K562 (cell line): ENCODE data around the gene OR2B2. TPM values are rescaled to one million over a fixed set of nuclear protein-coding genes. Genes with fewer than 3 reads are reported as not detected.

Experiments used
- ATAC-seq: fragments of 200-7000 bp; cut with Tn5 transposase; 3 replicates; pipeline ENCODE4 v1.9.1; 2020; ENCODE audit warnings: moderate library complexity
- BruUV-seq: library from RNA; stranded (reverse); fragments of 400-500 nt; replicated peaks from 2 replicates; lab custom pipeline; 2021; lab: Mats Ljungman, UMichigan
- CTCF ChIA-PET: fragments of 300-600 bp; formaldehyde crosslinking; extraction: SDS; loops from one replicate; lab custom pipeline; 2021; ENCODE audit warnings: low intra/inter-chr PET ratio; lab: Yijun Ruan, JAX
- POLR2A ChIA-PET: fragments of 300-600, 350-650 bp; sonication (Branson Sonifier 250); formaldehyde crosslinking; extraction: SDS; loops from one replicate; lab custom pipeline; 2021; ENCODE audit warnings: antibody characterized with exemption, inconsistent platforms; lab: Yijun Ruan, JAX
- DNase-seq, 4 experiments: peaks; one replicate each; pipeline versions ENCODE4 v3.0.0 to v3.0.0-alpha.2; 2011 to 2018; ENCODE audit warnings: low spot score in 3 of 4, mixed read lengths in 3 of 4; ENCODE audit errors: extremely low read depth in 1 of 4
- FAIRE-seq: peaks from 2 replicates; lab custom pipeline; 2011; peaks lifted over from hg19 to GRCh38; lab: Jason Lieb, UNC
- H2AFZ ChIP-seq: 2 replicates; pipeline ENCODE4 v1.6.0; 2011; ENCODE audit warnings: low read depth, low read length, control low read depth, inconsistent platforms
- H3K27ac ChIP-seq: fragments of 200-600 bp; 3 replicates; pipeline ENCODE4 v1.8.0; 2011; ENCODE audit warnings: low read depth, mild to moderate bottlenecking, control low read depth, inconsistent platforms, low read length, moderate library complexity, mixed read lengths; ENCODE audit errors: extremely low read depth
- H3K27me3 ChIP-seq, 2 experiments: fragments of 300-600 bp in 1 of 2; 2 replicates in 1 of 2; 3 replicates in 1 of 2; pipeline versions ENCODE4 v1.6.0 to v1.8.0; 2011; ENCODE audit warnings: inconsistent platforms in 2 of 2, low read length in 2 of 2, mild to moderate bottlenecking in 1 of 2, mixed read lengths in 1 of 2, moderate library complexity in 1 of 2; ENCODE audit not compliant: control insufficient read depth in 2 of 2, insufficient read depth in 2 of 2
- H3K36me3 ChIP-seq: fragments of 300-600 bp; 3 replicates; pipeline ENCODE4 v1.8.0; 2011; ENCODE audit warnings: mild to moderate bottlenecking, low read length, inconsistent platforms; ENCODE audit not compliant: control insufficient read depth, insufficient read depth
- H3K4me1 ChIP-seq, 2 experiments: fragments of 200-600 bp in 1 of 2; replicated peaks in 1 of 2; 2 replicates in 1 of 2; 3 replicates in 1 of 2; pipeline versions ENCODE4 v1.5.1 to v1.8.0; 2011; ENCODE audit warnings: inconsistent platforms in 2 of 2, low read length in 2 of 2, mild to moderate bottlenecking in 1 of 2, mixed read lengths in 1 of 2, moderate library complexity in 1 of 2; ENCODE audit not compliant: control insufficient read depth in 2 of 2, insufficient read depth in 2 of 2
- H3K4me2 ChIP-seq: 2 replicates; pipeline ENCODE4 v1.6.1; 2011; ENCODE audit warnings: low read length, control low read depth, inconsistent platforms, mixed read lengths; ENCODE audit not compliant: insufficient read depth
- H3K4me3 ChIP-seq: fragments of 200-600 bp; sonication (generic), shearing (Covaris generic); 2 replicates; pipeline ENCODE4 v1.5.1; 2016; ENCODE audit warnings: control low read depth, inconsistent platforms
- H3K79me2 ChIP-seq: fragments of 200-600 bp; 3 replicates; pipeline ENCODE4 v1.8.0; 2011; ENCODE audit warnings: low read length, inconsistent platforms; ENCODE audit not compliant: control insufficient read depth, insufficient read depth
- H3K9ac ChIP-seq, 2 experiments: 2 replicates each; pipeline versions ENCODE4 v1.6.0 to v1.6.1; 2011; ENCODE audit warnings: low read depth in 2 of 2, low read length in 2 of 2, control low read depth in 1 of 2, inconsistent platforms in 1 of 2, mild to moderate bottlenecking in 1 of 2, mixed read lengths in 1 of 2; ENCODE audit not compliant: insufficient read depth in 1 of 2
- H3K9me1 ChIP-seq: one replicate; pipeline ENCODE4 v1.6.0; 2011; ENCODE audit warnings: inconsistent platforms, mild to moderate bottlenecking, low read length, moderate library complexity; ENCODE audit not compliant: control insufficient read depth, insufficient read depth
- H3K9me3 ChIP-seq: replicated peaks from 2 replicates; pipeline ENCODE4 v1.5.1; 2011; ENCODE audit warnings: low read depth, low read length, inconsistent platforms; ENCODE audit not compliant: control insufficient read depth, insufficient read depth
- H4K20me1 ChIP-seq: replicated peaks from 2 replicates; pipeline ENCODE4 v1.6.1; 2011; ENCODE audit warnings: low read length, inconsistent platforms, mixed read lengths; ENCODE audit not compliant: control insufficient read depth, insufficient read depth
- POLR2AphosphoS5 ChIP-seq: IDR thresholded peaks from 2 replicates; pipeline ENCODE4 v1.6.1; 2011; ENCODE audit warnings: mild to moderate bottlenecking, low read depth, low read length, moderate library complexity; ENCODE audit not compliant: control insufficient read depth, insufficient read depth
- RBM34 ChIP-seq: fragments of 200-400 bp; formaldehyde crosslinking; IDR thresholded peaks from 2 replicates; pipeline ENCODE4 v1.6.1; 2018; ENCODE audit warnings: low read length, borderline replicate concordance; ENCODE audit not compliant: insufficient read depth
- RHOXF2B ChIP-seq: fragments of 250-450 bp; sonication (Bioruptor Pico); conservative IDR thresholded peaks from 2 replicates; pipeline ENCODE4 v1.5.1; 2021
- ZFX ChIP-seq: sonication (generic); formaldehyde crosslinking; IDR thresholded peaks from 2 replicates; pipeline ENCODE4 v1.8.0; 2022; ENCODE audit warnings: mild to moderate bottlenecking, missing genetic modification reagents, moderate library complexity
- WGBS: fragments of 100-300 bp; shearing (Covaris generic); methylation state at CpG from one replicate; pipeline ENCODE4 v1.1.6; 2016; ENCODE audit warnings: low coverage, mixed read lengths; ENCODE audit not compliant: insufficient coverage; ENCODE audit errors: missing lambda C conversion rate; 5-methylcytosine and 5-hydroxymethylcytosine counted together
- in situ Hi-C: fragments of 300-500 bp; cut with MboI; formaldehyde crosslinking; loops from 4 replicates; pipeline ENCODE4 v1.15.0; 2018; ENCODE audit warnings: inconsistent platforms, mixed read lengths
- intact Hi-C: fragments of 100-400 bp; cut with micrococcal nuclease; formaldehyde crosslinking; loops from 2 replicates; pipeline ENCODE4 v1.14.2; 2022
- polyA plus RNA-seq, 8 experiments: library from polyadenylated mRNA; depleted of rRNA in 4 of 8; stranded (reverse) in 5 of 8; unstranded in 3 of 8; fragments of >200 nt; fragmentation: Nextera tagmentation in 2 of 8; fragmentation: Illumina TruSeq in 1 of 8; extraction: Ambion mirVana in 2 of 8; extraction: Trizol in 1 of 8; gene quantifications; 2 replicates each; pipeline versions ENCODE4 v1.2.1 to v1.2.3, GENCODE V29; 2011 to 2014; ENCODE audit warnings: inconsistent platforms in 1 of 8, missing spikeins in 1 of 8
- total RNA-seq, 7 experiments: library from RNA; depleted of rRNA in 6 of 7; stranded (reverse); fragments of >200 nt in 6 of 7; fragmentation: Illumina TruSeq in 2 of 7; extraction: Trizol in 2 of 7; gene quantifications; 2 replicates each; pipeline versions ENCODE4 v1.2.1 to v1.2.3, GENCODE V29; 2011 to 2021; ENCODE audit warnings: low replicate concordance in 1 of 7

OR2B2 gene
- total and polyA plus RNA-seq, 9 of the 15 experiments (the other 6 are each of a cell fraction or from before 2014, with no cell fraction given): 0.24 TPM; not detected in 8

DNA sequence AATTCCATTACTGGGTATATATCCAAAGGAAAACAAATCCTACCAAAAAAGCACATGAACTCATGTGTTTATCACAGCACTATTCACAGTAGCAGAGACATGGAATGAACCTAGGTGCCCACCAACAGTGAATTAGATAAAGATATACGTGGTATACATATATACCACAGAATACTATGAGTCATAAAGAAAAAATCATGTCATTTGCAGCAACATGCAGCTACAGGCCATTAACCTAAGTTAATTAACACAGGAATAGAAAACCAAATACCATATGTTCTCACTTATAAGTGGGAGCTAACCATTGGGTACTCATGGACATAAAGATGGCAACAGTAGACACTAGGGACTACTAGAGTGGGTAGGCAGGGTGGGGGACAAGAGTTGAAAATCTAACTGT is 4.2 kb downstream of the OR2B2 start:
- no peak for DNase-seq
- intact Hi-C loops: loop anchor here (5.0 kb wide), 1 partner anchor 194 kb away; no protein-coding TSS in a partner anchor
- in situ Hi-C loops: no loop called here
- Histone ChIP-seq H3K4me3 (no peak overlapping the region), H3K9me1 (no peaks in the 10 kb centered on the region), H3K27me3 (no peaks in the 10 kb centered on the region), H3K9ac (no peak overlapping the region), H3K4me1 (peaks cover 4 to 8% of the 10 kb centered on the region in 2 experiments; a peak in 4 of 5 replicates), H4K20me1 (no peaks in the 10 kb centered on the region), H3K4me2 (no peak overlapping the region), H3K36me3 (peaks cover 57% of the 10 kb centered on the region), H2AFZ (no peak overlapping the region), H3K27ac (no peak overlapping the region), H3K79me2 (peaks cover 79% of the 10 kb centered on the region), H3K9me3 (no peaks in the 10 kb centered on the region)
- ATAC-seq: no peak
- POLR2A ChIA-PET: interaction anchor here (1.2 kb wide), 1 partner anchor 95 kb away, joined by 3 read pairs; no protein-coding TSS in a partner anchor
- WGBS: 29% methylated on average over 1 of the region's 1 CpG
- TF ChIP-seq POLR2AphosphoS5 (0 out of 2 replicates have a peak, but pooled peaks have one; percentile 10), ZFX (peak; percentile 28; the same call in 1 of the 2 replicates), RHOXF2B (CRISPR knock-in tag) (no peak), RBM34 (no peak)
- CTCF ChIA-PET: no interaction called here
- no TSS peak for BruUV-seq
- FAIRE-seq: no peak
